OCI-M2 (cell line): ENCODE results near the gene GPATCH3.
"Not testable (repeated sequence)": the region's sequence is repeated elsewhere in the genome, so short reads cannot be mapped to it uniquely, and the experiment has no call there.

ENCODE experiments used
- DNase-seq: peaks from one replicate; lab custom pipeline; 2025; ENCODE audit not compliant: unreplicated experiment; lab: John Stamatoyannopoulos, UW

GPATCH3 gene

DNA sequence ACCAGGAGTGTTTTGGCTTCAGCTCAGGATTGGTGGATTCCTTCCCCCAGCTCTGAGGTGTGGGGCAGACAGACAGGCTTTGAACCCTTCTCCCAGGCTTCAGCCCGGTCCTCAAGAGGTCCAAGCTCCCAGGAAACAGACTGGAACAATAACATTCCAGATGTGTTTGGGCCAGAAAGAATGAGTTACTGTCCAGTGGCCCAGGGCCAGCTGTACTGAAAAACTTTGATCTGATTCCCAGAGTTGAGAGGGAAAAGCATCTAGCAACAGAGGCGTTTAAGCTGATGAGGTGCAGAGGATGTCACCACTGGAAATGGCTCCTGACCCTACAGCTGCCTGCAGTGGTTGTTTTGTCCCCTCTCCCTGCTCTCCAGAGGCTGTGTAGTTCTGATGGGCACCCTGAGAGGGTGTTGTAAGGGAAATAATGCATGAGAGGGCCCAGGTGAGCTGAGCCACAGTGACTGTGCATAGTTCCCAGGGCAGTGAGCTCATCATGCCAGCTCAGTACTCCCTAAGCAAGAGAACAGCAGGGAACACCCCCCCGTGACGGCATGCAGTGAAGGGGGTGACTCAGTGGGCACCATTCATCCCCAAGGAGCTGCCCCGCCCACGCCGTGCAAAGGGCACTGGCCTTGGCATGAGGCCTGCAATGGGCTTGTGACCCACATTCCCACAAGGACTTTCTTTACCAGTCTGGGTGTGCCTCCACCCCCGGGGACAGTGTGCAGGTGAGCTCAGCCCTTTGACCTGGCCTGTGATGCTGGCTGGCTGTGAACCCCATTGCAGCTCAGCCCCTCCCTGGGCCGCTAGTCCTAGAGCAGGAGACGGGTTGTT is 51.1 kb downstream of the GPATCH3 start:
- DNase-seq: no peak

DNA sequence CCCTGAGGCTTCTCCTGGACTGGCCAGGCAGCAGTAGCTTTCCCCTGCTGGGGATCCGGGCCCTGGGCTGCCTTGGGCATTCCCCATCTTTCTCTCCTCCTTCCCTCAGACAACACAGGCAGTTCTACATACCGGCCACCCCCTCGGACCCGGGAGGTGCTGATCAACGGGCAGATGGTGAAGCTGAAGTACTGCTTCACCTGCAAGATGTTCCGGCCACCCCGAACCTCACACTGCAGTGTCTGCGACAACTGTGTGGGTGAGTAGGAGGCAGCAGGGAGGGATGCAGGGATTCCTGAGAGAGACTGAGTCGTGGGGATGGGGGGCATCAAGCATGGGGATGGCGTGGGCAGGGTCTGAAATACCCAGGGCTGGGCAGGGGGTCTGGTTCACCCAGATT is 51.8 kb downstream of the GPATCH3 start:
- DNase-seq: no peak

DNA sequence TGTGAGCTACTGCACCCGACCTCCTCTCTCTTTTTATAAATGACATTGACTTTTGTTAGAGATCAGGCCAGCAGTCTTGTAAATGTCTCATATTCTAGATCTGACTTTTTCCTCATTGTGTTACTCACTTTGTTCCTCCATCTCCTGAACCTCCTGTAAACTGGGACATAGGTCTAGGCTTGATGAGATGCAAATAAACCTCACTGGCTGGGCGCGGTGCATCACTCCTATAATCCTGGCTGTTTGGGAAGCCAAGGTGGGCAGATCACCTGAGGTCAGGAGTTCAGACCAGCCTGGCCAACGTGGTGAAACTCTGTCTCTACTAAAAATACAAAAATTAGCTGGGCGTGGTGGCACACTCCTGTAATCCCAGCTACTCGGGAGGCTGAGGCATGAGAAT is 52.4 kb downstream of the GPATCH3 start:
- DNase-seq: not testable (repeated sequence)

DNA sequence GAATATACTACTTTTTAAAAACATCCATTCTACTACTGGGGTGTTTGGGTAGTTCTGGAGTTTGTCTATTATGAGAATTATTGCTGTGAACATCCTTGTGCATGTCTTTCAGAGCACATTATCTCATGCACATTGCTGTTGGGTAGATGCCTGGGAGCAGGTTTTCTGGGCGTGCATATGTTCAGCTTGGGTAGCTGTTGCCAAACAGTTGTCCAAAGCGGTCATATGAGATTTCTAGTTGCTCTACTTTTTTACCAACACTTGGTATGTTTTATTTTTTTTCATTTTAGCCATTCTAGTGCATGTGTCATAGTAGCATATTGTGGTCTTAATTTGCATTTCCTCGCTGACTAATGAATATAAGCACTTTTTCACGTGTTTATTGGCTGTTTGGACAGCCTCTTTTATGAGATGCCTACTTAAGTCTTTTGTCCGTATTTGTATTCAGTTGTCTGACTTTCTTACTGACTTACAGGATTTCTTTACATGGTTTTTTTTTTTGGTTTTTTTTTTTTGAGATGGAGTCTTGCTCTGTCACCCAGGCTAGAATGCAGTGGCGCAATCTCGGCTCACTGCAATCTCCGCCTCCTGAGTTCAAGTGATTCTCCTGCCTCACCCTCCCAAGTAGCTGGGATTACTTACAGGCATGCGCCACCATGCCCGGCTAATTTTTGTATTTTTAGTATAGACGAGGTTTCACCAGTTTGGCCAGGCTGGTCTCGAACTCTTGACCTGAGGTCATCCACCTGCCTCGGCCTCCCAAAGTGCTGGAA is 55.7 kb downstream of the GPATCH3 start:
- no peak for DNase-seq
